GM21367 (cell line): Measurements from ENCODE around the gene FGF9.

Experiments used
- ATAC-seq: cut with Tn5 transposase; IDR thresholded peaks from one replicate; pipeline ENCODE4 v1.9.1; 2021; ENCODE audit not compliant: unreplicated experiment

FGF9 gene

GRCh38 chr13:21670883-21671619, at the start of gene FGF9:
FGF9 (plus strand) TSS chr13:21671073; CDS start chr13:21671913, 840 bp downstream.
- peak; percentile 74 for ATAC-seq

GRCh38 chr13:21625366-21625765, 45.5 kb upstream of the FGF9 start:
- no peak for ATAC-seq

GRCh38 chr13:21632196-21632595, 38.7 kb upstream of the FGF9 start:
- ATAC-seq: no peak

GRCh38 chr13:21636656-21637055, 34.2 kb upstream of the FGF9 start:
- no peak for ATAC-seq

GRCh38 chr13:21637296-21637695, 33.6 kb upstream of the FGF9 start:
- ATAC-seq: no peak

- no peak for ATAC-seq
Measured at GRCh38 chr13:21638319-21639282, 32.3 kb upstream of the FGF9 start.

GRCh38 chr13:21639561-21639960, 31.3 kb upstream of the FGF9 start:
- no peak for ATAC-seq

- ATAC-seq: no peak
Measured at GRCh38 chr13:21641629-21642028, 29.2 kb upstream of the FGF9 start.

- ATAC-seq: no peak
Measured at GRCh38 chr13:21657538-21657937, 13.3 kb upstream of the FGF9 start.

GRCh38 chr13:21659087-21659486, 11.8 kb upstream of the FGF9 start:
- no peak for ATAC-seq

- ATAC-seq: no peak
Measured at GRCh38 chr13:21661097-21661909, 9.6 kb upstream of the FGF9 start.

- ATAC-seq: no peak
Measured at GRCh38 chr13:21663197-21663596, 7.7 kb upstream of the FGF9 start.

GRCh38 chr13:21668732-21669275, 2.1 kb upstream of the FGF9 start:
- ATAC-seq: no peak

GRCh38 chr13:21670006-21670882, 629 bp upstream of the FGF9 start:
- ATAC-seq: no peak

GRCh38 chr13:21671620-21672286, 880 bp downstream of the FGF9 start:
- ATAC-seq: no peak

- ATAC-seq: no peak
Measured at GRCh38 chr13:21672287-21672680, 1.4 kb downstream of the FGF9 start.

- no peak for ATAC-seq
Measured at GRCh38 chr13:21672796-21673538, 2.1 kb downstream of the FGF9 start.

- peak; percentile 21 for ATAC-seq
Measured at GRCh38 chr13:21673539-21673788, 2.6 kb downstream of the FGF9 start.
